Adipose tissue (tissue), 3 donors: ENCODE results near the gene TRIM69. TPM values are rescaled to one million over a fixed set of nuclear protein-coding genes. Genes with fewer than 3 reads are reported as not detected.
"Not testable (repeated sequence)": the region's sequence is repeated elsewhere in the genome, so short reads cannot be mapped to it uniquely, and the experiment has no call there.

ENCODE experiments used
- H3K27ac ChIP-seq: one replicate; pipeline ENCODE4 v1.5.1; 2013; ENCODE audit warnings: low read depth, low read length
- whole genome bisulfite sequencing, 3 donors: extraction: QIAGEN DNeasy Blood & Tissue Kit; methylation state at CpG; one replicate each; pipeline ENCODE4 v1.1.7; 2013; 5-methylcytosine and 5-hydroxymethylcytosine counted together
- polyA plus RNA-seq, 3 donors: library from polyadenylated mRNA; stranded (reverse); fragments of 200-250 nt; gene quantifications; one replicate each; pipeline ENCODE4 v1.2.3, GENCODE V29; 2013
- donor health status: healthy with polysubstance abuse.
- donor health status: Bipolar disorder and iron deficiency.
- donor health status: healthy.

The TRIM69 gene
- 10 to 100 TPM in 2 of 3 donors, 1 to 10 TPM in 1; 5.1 to 26.1 (median 15.1) TPM for polyA plus RNA-seq

GRCh38 chr15:44736181-44736765 lies at the start of gene TRIM69:
Gene TRIM69 (plus strand): TSS chr15:44736528. CDS start chr15:44736705, 177 bp downstream.
- 66 to 74% (median 70%) methylated on average over 3 of the region's 3 CpGs for WGBS, 3 donors
- no peak within 1 kb of the TSS for H3K27ac ChIP-seq

GRCh38 chr15:44689318-44689717 lies 47.0 kb upstream of the TRIM69 start:
- H3K27ac ChIP-seq = not testable (repeated sequence)
- WGBS, 3 donors = 76 to 83% (median 81%) methylated on average over 2 of the region's 2 CpGs

- not testable (repeated sequence) for H3K27ac ChIP-seq
- 29 to 50% (median 35%) methylated on average over 1 of the region's 1 CpG for WGBS, 3 donors
These were observed 46.1 kb upstream of the TRIM69 start for GRCh38 chr15:44690245-44690644.

GRCh38 chr15:44692659-44693058 lies 43.7 kb upstream of the TRIM69 start:
- 100% methylated on average over 1 of the region's 1 CpG for WGBS, 3 donors
- H3K27ac ChIP-seq = no peak overlapping the region

GRCh38 chr15:44694416-44694815 lies 41.9 kb upstream of the TRIM69 start:
- WGBS, 3 donors = 89 to 90% (median 90%) methylated on average over 4 of the region's 4 CpGs
- no peak overlapping the region for H3K27ac ChIP-seq

GRCh38 chr15:44695294-44695693 lies 41.0 kb upstream of the TRIM69 start:
- no peak overlapping the region for H3K27ac ChIP-seq
- WGBS, 3 donors = 51 to 70% (median 65%) methylated on average over 3 of the region's 3 CpGs

- H3K27ac ChIP-seq = no peak overlapping the region
These were observed 39.3 kb upstream of the TRIM69 start for GRCh38 chr15:44697014-44697413.

- no peak overlapping the region for H3K27ac ChIP-seq
- 84 to 90% (median 85%) methylated on average over 2 of the region's 2 CpGs for WGBS, 3 donors
These were observed 37.7 kb upstream of the TRIM69 start for GRCh38 chr15:44698641-44699040.

GRCh38 chr15:44700676-44701075 lies 35.7 kb upstream of the TRIM69 start:
- H3K27ac ChIP-seq = not testable (repeated sequence)

- H3K27ac ChIP-seq = no peak overlapping the region
- 78 to 87% (median 85%) methylated on average over 1 of the region's 1 CpG for WGBS, 3 donors
These were observed 30.3 kb upstream of the TRIM69 start for GRCh38 chr15:44705986-44706385.

- 94 to 97% (median 96%) methylated on average over 2 of the region's 2 CpGs for WGBS, 3 donors
- no peak overlapping the region for H3K27ac ChIP-seq
These were observed 29.9 kb upstream of the TRIM69 start for GRCh38 chr15:44706401-44706800.

- H3K27ac ChIP-seq = no peak overlapping the region
- 89 to 99% (median 94%) methylated on average over 2 of the region's 2 CpGs for WGBS, 3 donors
These were observed 29.2 kb upstream of the TRIM69 start for GRCh38 chr15:44706946-44707636.

- H3K27ac ChIP-seq = peak overlapping the region; percentile 99
- WGBS, 3 donors = 13 to 33% (median 13%) methylated on average over 11 of the region's 11 CpGs
These were observed 25.9 kb upstream of the TRIM69 start for GRCh38 chr15:44710236-44711095.

- 0 to 1% (median 0%) methylated on average over 37 of the region's 37 CpGs for WGBS, 3 donors
These were observed 25.1 kb upstream of the TRIM69 start, which contains the start of the genes B2M and PATL2 for GRCh38 chr15:44711096-44711742. Gene B2M (plus strand): TSS chr15:44711517. CDS start chr15:44711547, 30 bp downstream. Gene PATL2 (minus strand): TSS chr15:44711323. CDS start chr15:44676490, 34,833 bp downstream.

GRCh38 chr15:44711743-44712345 lies 24.5 kb upstream of the TRIM69 start:
- WGBS, 3 donors = 0 to 1% (median 0%) methylated on average over 45 to 46 of the region's 46 CpGs

More at GRCh38 chr15:44711096-44711742, 25.1 kb upstream of the TRIM69 start, which contains the start of the genes B2M and PATL2:
- H3K27ac ChIP-seq = peak within 1 kb of the TSS; percentile 99

GRCh38 chr15:44712346-44713005 lies 23.9 kb upstream of the TRIM69 start:
- 3 to 23% (median 4%) methylated on average over 24 of the region's 24 CpGs for WGBS, 3 donors
- peak overlapping the region; percentile 57 for H3K27ac ChIP-seq

More at GRCh38 chr15:44711743-44712345, 24.5 kb upstream of the TRIM69 start:
- peak overlapping the region; percentile 99 for H3K27ac ChIP-seq
